OCI-LY7 (cell line): Measurements from ENCODE around the gene PDIA4.
"Not testable (repeated sequence)": the region's sequence is repeated elsewhere in the genome, so short reads cannot be mapped to it uniquely, and the experiment has no call there.

ENCODE experiments used
- EZH2phosphoT487 ChIP-seq: fragments of 200-600 bp; sonication (generic); IDR thresholded peaks from 2 replicates; pipeline ENCODE4 v1.6.1; 2018; ENCODE audit warnings: low read depth, borderline replicate concordance, mild to moderate bottlenecking, mixed run types, antibody characterized with exemption, low read length, moderate library complexity, mixed read lengths
- TF ChIP-seq, protein P1 (sequence below): fragments of 200-600 bp; sonication (generic); conservative IDR thresholded peaks from 2 replicates; pipeline ENCODE4 v1.5.1; 2014; ENCODE audit warnings: mild to moderate bottlenecking, antibody characterized with exemption, low read length, moderate library complexity, mixed read lengths

DNA sequence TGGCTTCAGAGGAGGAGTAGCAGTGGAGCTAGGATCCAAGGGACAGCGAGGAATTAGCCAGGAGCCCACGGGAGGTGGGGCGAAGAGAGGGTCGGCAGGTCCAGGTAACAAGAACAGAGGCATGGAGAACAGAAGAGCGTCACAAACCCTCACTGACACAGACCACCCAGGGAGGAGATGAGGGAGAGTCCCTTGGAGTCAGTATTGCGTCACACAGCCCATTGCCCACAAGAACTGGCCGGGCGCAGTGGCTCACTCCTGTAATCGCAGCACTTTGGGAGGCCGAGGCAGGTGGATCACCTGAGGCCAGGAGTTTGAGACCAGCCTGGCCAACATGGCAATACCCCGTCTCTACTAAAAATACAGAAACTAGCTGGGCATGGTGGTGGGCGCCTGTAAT lies 15.6 kb downstream of the PDIA4 start:
- TF ChIP-seq, protein P1, sequence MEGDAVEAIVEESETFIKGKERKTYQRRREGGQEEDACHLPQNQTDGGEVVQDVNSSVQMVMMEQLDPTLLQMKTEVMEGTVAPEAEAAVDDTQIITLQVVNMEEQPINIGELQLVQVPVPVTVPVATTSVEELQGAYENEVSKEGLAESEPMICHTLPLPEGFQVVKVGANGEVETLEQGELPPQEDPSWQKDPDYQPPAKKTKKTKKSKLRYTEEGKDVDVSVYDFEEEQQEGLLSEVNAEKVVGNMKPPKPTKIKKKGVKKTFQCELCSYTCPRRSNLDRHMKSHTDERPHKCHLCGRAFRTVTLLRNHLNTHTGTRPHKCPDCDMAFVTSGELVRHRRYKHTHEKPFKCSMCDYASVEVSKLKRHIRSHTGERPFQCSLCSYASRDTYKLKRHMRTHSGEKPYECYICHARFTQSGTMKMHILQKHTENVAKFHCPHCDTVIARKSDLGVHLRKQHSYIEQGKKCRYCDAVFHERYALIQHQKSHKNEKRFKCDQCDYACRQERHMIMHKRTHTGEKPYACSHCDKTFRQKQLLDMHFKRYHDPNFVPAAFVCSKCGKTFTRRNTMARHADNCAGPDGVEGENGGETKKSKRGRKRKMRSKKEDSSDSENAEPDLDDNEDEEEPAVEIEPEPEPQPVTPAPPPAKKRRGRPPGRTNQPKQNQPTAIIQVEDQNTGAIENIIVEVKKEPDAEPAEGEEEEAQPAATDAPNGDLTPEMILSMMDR, result not testable (repeated sequence)
- TF ChIP-seq EZH2phosphoT487, result not testable (repeated sequence)
